HG02763 (cell line): ENCODE results near the gene TRPV4.
"Not testable (repeated sequence)": the region's sequence is repeated elsewhere in the genome, so short reads cannot be mapped to it uniquely, and the experiment has no call there.

Source experiments
- ATAC-seq: cut with Tn5 transposase; IDR thresholded peaks from one replicate; pipeline ENCODE4 v1.9.1; 2021; ENCODE audit warnings: mild to moderate bottlenecking, moderate library complexity; ENCODE audit not compliant: unreplicated experiment

TRPV4 gene

DNA sequence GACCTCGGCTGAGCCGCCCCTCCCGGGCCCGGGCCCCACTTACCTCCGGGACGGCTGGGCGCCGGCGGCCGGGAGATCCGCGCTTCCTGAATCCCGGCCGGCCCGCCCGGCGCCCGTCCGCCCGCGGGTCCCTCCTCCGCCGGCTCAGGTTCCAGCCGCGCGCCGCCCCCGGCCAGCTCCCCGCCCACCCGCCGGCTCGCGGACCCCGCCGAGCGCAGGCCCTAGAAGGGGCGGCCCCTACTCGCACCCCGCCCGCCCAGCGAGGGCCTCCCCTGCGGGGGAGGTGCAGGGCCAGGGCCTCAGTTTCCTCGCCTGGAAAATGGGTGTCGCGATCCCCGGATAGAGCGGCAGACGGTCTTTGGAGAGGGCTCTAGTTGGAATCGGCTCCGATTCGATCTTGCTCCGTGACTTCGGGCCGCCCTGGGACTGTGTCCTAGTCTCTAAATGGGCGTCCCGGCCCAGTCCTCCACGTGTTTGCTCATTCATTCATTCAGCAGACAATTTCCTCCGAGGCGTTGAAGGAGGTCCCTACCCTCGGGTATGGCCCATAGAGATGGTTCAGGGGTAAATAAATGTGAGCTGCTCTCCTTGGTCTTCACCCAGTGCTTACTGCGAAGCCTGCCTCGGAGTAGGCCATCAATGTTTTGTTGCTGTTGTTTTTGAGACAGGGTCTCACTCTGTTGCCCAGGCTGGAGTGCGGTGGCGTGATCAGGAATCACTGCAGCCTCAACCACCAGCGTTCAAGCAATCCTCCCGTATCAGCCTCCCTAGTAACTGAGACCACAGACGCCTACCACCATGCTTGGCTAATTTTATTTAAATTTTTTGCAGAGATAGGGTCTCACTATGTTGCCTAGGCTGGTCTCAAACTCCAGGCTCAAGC lies at the start of gene TRPV4:
TSS of gene TRPV4 (minus strand) at position 92 of the 883 bp plus-strand sequence. CDS start 18,602 bp downstream, outside the sequence.
- no peak for ATAC-seq

DNA sequence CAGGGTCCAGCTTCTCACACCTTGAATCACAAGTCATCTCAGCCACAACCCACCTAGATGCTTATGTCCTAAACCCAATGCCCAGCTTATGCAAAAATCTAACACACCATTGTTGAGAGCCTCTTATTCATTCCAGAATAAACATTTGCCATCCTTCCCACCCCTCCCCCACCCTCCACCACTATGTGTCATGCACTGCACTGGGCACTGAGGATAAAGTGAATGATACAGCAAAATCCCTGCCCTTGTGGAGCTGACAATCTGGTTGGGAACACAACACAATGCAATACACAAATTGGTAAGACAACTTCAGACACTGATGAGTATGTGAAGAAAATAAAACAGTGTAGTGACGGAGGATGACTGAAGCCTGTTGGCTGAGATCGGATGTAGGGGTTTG lies 48.6 kb upstream of the TRPV4 start:
- ATAC-seq = no peak

DNA sequence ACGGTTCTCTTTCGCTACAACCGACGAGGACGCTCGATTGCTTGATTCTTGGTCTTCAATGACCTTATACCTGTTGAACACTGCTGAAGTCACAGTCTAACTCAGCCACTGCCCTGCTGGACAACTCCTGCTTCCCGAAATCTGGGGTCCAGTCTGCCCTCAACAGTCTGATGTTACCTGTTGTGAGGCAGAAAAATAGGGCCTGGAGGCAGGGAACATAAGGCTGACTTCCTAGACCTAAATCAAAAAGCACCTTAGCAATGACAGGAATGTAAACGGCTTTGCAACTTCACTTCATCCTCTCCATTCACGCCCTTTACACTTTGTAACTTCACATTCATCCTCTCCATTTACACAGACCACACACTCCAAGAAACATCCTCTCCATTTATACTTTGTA lies 47.7 kb upstream of the TRPV4 start:
- ATAC-seq = no peak

DNA sequence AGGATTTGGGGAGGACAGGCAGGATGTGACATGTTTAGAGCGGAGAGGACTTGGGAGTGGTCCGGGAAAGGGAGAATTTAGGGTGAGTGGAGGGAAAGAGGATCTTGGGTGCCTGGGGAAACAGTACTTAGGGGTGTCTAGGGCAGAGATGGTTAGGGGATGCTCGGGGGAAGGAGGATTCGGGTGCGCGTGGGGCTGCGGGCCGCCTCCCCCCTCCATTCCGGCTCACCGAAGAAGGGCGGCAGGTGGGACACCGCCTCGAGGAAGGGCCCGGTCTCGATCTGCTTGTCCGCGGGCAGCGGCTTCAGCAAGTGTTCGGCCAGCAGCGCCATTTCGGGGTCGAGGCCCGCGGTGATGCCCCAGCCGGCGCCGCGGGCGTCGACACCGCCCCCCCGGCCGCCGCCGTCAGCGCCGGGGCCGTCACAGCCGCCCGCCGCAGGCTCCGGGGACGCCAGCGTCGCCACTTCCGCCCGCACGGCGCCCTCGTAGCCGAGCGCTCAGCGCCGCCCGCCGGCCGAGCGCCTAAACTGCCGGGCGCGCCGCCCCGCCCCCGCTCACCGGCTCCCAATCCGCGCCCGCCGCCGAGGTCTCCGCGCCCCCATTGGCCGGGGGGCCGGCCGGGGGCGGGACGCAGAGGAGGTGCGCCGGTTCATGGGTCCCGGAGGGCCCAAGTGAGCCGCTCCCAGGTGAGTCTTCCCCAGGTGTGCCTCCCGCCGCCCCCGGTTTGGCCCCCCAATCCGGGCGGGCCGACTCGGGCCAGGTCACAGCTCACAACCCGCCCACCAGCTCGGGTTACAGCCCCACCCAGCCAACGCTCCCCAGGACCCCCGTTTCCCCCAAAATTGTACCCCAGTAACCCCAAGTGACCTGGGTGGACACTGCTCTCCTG lies 47.1 kb upstream of the TRPV4 start, which contains the start of gene GLTP:
TSS of gene GLTP (minus strand) at position 499 of the 889 bp plus-strand sequence. CDS start at position 332, 167 bp downstream.
- ATAC-seq = peak; percentile 94

DNA sequence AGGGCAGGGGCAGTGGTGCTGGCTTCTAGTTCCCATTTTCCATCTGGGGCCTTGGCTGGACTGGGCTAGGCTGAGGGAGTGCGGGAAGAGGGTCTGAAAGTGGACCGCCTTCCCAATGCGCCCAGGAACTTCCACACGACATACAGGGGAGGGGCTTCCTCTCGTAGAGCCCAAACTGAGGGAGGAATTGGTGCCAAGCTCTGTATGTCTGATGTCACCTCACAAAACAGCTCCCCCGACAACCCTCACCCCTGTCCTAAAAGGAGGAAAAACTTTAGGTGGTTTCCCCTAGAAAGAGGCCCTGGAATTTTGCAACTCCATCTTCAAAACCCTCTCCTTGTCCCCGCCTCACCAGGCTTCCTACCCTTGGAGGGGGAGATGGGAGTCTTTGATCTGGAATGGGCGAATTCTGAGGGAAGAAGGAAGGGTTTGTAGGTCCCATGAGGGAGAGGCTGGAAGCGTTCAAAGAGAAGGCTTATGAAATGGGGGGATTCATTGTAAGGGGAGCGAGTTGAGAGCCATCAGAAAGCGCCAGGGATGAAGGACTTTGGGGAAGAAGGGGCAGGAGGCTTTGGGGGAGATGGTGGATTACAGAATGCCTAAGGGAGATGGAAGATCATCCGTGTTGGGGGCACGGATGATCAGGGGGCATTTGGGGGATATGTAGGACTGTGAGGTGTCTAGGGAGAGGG lies 46.3 kb upstream of the TRPV4 start:
- ATAC-seq = no peak

DNA sequence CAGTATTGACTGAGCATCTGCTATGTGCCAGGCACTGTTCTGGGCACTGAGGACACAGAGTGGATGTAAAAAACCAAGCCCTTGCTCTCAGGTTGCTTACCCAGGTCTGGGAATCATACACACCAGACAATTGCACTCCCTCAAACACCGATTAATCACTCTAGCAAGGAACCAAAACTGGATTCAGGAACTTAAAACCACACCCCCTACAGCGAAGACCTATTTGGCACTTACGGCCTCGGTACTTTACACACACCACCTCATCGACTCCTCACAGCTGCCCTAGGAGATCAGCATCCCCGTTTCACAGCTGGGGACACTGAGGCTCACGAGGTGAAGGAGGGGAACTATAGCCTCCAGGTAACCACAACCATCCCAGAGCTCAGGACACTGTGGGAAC lies 45.6 kb upstream of the TRPV4 start:
- ATAC-seq = no peak

DNA sequence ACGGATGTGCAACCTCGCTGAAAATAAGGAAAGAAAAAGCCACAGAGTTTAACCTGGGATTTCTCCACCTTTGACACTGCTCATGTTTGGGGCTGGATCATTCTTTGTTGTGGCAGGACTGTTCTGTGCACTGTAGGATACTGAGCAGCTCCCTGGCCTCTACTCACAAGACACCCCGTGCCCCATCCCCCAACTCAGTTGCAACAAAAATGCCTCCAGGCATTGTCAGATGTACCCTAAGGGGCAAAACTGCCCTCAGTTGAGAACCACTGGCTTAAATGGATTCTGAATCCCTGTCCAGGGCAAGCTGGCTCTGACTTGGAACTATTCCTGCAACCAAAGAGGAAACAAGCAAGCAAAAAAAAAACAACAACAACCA lies 45.0 kb upstream of the TRPV4 start:
- no peak for ATAC-seq

DNA sequence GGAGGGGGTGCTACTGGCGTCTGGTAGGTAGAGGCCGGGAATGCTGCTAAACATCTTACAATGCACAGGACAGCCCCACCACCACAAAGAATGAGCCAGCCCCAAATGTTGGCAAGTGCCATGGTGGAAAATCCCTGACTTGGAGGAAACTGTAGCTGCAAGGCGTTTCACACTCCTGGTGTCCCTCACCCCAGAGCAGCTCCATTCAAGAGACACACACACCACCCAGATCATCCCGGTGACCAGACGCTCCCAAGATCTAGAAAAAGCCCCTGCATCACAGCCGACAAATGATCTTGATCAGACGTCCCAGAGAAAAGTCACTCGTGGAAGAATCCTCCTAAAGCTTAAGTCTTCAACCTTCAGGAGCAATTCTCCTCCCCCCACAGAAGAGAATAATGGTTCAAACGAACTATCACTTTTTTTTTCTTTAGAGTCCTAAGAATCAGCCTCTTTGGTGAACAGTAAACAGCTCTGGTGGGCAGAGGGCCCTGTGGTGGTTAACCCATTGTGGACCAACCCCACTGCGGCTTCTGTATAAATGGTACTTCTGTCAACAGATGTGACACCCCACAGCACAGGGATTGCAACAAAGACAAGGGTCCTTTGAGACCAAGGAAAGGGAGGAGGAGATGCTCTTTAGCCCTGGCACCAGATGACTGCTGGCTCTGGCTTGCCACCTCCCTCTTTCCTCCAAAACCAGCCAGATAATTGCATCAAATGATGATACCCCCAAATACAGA lies 44.5 kb upstream of the TRPV4 start:
- ATAC-seq = no peak

DNA sequence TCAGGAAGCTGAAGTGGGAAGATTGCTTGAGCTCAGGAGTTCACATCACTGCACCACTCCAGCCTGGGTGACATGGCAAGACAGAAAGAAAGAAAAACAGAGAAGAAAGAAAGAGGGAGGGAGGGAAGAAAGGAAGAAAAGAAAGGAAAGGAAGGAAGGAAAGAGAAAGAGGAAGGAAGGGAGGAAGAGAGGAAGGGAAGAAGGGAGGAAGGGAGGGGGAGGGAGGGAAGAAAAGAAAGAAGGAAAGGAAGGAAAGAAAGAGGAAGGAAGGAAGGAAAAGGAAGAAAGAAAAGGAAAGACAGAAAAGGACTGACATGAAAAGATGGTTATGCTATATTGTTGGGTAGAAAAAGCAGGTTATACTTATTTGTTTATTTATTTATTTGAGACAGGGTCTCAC lies 43.2 kb upstream of the TRPV4 start:
- ATAC-seq = no peak

DNA sequence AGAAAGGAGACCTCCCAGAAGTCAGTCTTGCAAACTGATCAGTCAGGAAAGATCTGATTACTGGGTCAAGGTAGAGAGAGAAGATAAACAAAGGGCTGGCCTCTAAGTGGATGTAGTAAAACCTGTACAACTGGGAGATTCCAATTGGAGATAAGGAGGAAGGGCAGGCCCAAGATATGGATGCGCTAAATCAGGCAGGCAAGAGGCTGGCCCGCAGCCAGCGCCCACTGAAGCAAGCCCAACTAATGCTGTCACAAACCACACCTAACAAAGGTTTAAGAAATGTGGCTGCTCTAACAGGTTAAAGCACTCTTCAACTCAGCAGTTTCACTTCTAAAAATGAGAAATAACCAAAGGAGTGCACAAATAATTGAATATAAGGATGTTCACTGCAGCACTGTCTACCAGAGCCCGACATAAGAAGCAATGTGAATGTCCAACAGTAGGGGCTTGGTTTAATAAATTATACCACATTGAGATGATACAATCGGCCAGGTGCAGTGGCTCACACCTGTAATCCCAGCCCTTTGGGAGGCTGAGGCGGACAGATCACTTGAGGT lies 42.5 kb upstream of the TRPV4 start:
- ATAC-seq = no peak

DNA sequence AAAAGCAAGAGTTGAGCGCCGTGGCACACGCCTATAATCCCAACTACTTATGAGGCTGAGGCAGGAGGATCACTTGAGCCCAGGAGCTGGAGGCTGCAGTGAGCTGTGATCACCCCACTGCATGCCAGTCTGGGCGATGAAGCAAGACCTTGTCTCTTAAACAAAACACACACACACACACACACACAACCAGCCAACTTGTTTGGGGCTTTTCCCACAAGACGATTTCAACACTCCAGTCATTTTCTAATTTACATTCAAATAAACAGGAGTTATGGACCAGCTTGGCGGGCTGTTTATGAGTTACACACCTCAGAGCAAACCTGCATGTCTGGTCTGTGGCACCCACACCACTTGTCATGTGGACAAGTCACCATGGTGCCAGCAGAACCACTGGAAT lies 40.5 kb upstream of the TRPV4 start:
- no peak for ATAC-seq

DNA sequence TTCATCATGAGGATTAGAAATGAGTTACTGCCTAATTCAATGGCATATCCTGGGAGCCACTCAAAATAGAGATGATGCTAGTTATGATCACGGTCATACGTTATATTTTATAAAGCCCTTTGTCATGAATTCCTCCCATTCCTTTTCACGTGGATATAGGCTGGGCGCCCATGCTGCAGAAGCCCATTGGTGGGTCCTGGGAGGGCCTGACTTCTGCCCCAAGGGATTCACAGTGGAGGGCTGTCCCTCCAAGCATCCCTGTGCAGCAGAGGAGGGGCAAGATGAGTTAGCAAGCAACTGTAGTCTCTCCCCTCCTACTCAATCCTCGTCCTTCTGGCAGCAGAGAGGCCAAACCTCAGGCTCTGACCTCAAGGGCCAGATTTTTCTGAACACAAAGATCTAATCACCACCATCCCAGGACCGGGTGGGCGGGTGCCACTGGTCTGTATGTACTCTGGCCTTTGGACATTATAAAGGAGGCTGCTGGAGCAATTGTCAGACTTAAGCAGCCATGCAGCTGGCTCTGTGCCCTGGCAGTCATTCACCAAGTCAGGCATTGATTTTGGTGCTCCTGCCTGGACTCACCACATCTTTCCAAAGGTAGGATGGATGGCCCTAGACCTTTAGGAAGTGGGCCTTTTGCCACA lies 38.6 kb upstream of the TRPV4 start:
- ATAC-seq = no peak

DNA sequence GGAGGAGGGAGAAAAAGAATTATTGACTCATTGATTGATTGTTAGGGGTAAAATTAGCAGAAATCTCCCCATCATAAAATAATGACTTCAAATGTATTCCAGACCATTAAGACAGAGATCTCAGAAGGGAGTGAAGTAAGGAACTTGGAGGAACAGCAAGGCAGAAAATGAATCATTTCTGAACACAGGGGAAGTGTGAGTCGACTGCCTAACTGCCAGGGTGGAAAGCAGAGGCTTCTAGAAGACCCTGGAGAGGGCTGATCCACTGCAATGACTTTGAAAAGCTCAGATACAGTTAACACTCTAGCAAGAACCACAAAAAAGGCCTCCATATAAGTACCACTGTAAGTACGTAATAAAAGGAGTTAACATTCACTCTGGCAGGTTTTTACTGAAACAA lies 37.5 kb upstream of the TRPV4 start:
- no peak for ATAC-seq

DNA sequence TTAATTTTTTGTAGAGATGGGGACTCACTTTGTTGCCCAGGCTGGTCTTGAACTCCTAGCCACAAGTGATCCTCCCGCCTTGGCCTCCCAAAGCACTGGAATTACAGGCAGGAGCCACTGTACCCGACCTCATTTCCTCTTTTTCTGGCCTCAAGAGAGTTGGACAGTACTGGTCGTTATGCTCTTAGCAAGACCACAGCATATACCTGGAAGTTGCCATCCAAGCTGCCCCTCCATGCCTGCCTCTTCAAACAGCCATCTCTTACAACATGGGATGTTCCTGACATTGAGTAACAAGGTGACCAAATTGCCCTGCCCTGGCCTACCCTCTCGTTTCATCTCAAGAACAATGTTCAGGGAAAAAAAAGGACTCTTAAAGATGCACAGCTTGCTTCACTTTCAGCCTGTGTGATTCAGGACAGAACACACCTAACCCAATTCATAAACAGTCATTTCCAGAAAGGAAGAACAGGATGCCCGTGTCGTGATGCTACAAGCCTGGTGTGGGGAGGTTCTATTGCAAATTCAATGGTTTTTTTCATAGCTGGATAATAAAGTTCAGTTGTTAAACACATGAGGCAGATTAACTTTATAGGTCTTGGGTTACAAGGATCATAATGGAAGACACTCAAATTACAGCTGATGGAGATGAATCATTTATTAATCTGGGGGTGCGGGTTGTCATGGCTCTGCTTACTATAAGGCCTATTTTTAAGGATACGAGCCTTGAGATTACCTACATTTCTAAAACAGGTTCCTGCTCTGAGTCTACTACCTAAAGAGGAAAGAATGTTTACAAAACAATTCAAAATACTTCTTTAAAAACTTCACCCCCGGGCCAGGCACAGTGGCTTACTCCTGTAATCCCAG lies 35.2 kb upstream of the TRPV4 start:
- no peak for ATAC-seq

DNA sequence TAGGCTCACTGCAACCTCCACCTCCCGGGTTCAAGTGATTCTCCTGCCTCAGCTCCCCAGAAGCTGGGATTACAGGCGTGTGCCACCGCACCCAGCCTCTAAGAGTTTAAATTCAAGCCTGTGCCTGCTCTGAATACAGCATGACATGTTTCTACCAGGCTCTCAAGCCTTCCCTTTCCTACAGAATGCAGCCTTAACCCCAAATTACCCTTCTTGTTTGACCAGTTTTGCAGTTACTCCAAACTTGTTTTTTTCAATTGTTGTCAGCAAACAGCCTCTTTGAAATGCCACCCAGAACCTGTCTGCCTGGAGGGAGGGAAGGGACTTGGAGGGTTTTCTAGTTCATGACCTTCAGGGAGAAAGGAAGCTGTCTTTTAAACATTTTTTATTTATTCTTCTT lies 31.7 kb upstream of the TRPV4 start:
- ATAC-seq = no peak

DNA sequence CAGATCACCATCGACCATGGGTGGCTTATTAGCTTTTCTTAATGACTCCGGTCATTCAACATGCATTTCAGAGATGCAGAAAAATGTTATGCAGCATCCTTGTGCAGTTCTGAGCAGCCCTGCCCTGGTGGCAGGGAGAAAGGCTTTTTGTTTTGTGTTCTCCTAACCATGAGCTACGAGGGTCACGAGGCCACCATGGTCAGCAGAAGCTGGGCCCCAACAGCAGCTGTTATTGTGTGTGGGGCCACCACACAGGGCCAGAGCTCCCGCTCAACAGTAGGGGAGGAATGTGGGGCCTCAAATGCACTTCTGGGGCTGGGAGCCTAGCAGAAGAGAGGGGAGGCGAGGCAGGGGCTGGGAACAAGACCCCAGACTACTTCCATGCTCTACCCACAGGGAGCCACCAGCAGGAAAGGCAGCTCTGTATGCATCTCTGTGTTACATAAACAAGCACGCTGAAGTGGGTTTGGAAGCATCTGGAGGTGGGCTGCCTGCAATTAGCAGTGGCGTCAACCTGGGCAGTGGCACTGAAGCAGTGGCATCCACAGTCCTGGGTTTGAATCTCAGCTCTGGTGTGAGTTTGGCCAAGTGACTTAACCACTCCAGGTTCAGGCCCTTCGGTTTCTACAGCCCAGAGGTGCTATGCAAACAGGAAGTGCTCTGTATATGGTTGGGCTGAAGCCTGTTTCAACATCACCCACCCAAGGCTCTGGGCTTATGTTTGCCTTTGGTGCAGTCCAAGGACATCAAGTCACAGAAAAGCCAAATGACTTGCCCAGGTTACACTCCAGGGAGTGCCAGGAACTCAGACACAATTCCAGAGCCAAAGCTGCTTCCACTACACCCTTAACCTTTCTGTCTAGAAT lies 30.9 kb upstream of the TRPV4 start:
- ATAC-seq = no peak

DNA sequence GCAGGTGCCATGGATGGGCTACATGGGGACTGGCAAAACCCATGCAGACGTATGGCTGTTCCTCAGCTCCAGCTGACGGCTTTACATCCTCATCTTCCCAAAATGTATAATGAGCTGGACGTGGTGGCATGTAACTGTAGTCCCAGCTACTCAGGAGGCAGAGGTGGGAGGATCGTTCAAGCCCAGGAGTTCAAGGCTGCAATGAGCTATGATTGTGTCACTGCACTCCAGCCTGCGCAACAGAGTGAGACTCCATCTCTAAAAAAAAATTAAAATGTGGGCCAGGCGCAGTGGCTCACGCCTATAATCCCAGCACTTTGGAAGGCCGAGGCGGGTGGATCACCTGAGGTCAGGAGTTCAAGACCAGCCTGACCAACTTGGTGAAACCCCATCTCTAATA lies 29.3 kb upstream of the TRPV4 start:
- not testable (repeated sequence) for ATAC-seq
